Transverse colon (tissue), 4 donors: ENCODE measurements around the gene FAM131A. TPM values are rescaled to one million over a fixed set of nuclear protein-coding genes. Genes with fewer than 3 reads are reported as not detected.

ENCODE experiments used
- DNase-seq: peaks from one replicate; pipeline ENCODE4 v3.0.0-alpha.2; 2019
- H3K27ac ChIP-seq, 4 donors: fragments of 200-600 bp; sonication (generic); 2 replicates each; pipeline ENCODE4 v1.5.1; 2016 to 2018; ENCODE audit warnings: inconsistent platforms in 4 of 4
- H3K27me3 ChIP-seq: fragments of 200-600 bp; sonication (generic); 2 replicates; pipeline ENCODE4 v1.5.1; 2017; ENCODE audit warnings: inconsistent platforms
- H3K36me3 ChIP-seq, 4 donors: fragments of 200-600 bp; sonication (generic); 2 replicates each; pipeline ENCODE4 v1.5.1; 2017 to 2019; ENCODE audit warnings: inconsistent platforms in 4 of 4
- H3K4me1 ChIP-seq, 4 donors: fragments of 200-600 bp; sonication (generic); 2 replicates each; pipeline ENCODE4 v1.5.1; 2017 to 2020; ENCODE audit warnings: inconsistent platforms in 4 of 4
- H3K4me3 ChIP-seq, 4 donors: fragments of 200-600 bp; sonication (generic); 1 replicate in 1 of 4; 2 replicates in 3 of 4; pipeline versions ENCODE4 v1.5.1 to v1.6.1; 2017 to 2019; ENCODE audit warnings: inconsistent platforms in 4 of 4
- H3K9me3 ChIP-seq, 2 donors: fragments of 200-600 bp; sonication (generic); 2 replicates each; pipeline ENCODE4 v1.5.1; 2017 to 2019; ENCODE audit warnings: inconsistent platforms in 2 of 2
- EP300 ChIP-seq: sonication (generic); formaldehyde crosslinking; IDR thresholded peaks from one replicate; pipeline ENCODE4 v1.6.1; 2017; ENCODE audit warnings: antibody characterized with exemption, low read depth
- POLR2A ChIP-seq: fragments of 450-650 bp; IDR thresholded peaks from one replicate; pipeline ENCODE4 v1.6.1; 2016; ENCODE audit warnings: antibody characterized with exemption, mild to moderate bottlenecking, moderate library complexity
- POLR2AphosphoS5 ChIP-seq, 3 donors: sonication (generic); formaldehyde crosslinking; IDR thresholded peaks; one replicate each; pipeline ENCODE4 v1.6.1; 2016; ENCODE audit warnings: antibody characterized with exemption in 3 of 3
- WGBS, 2 donors: methylation state at CpG; one replicate each; pipeline ENCODE4 v1.1.5; 2018; ENCODE audit warnings: low coverage in 1 of 2; 5-methylcytosine and 5-hydroxymethylcytosine counted together
- in situ Hi-C, 4 donors: fragments of 200-750 bp; cut with MboI; loops; one replicate each; pipeline versions ENCODE4 v1.15.0 to v1.15.1; 2017; ENCODE audit warnings: low sequenced_read_pairs in 3 of 4, low pct_ligation_motif_present in 1 of 4, low pct_unique_long_range_greater_than_20kb in 1 of 4
- intact Hi-C: fragments of 100-400 bp; cut with DNase I; formaldehyde crosslinking; loops from one replicate; pipeline ENCODE4 v1.15.1; 2023; ENCODE audit warnings: low total_unique reads
- total RNA-seq, 4 donors: library from RNA; depleted of rRNA; stranded (reverse); fragments of >200 nt; gene quantifications; one replicate each; pipeline ENCODE4 v1.1.0, GENCODE V29; 2016
- TF ChIP-seq, protein P1 (sequence below), 5 experiments: fragments of 200-600 bp in 3 of 5; fragments of 450-650 bp in 2 of 5; sonication (generic) in 3 of 5; IDR thresholded peaks; 1 replicate in 2 of 5; 2 replicates in 3 of 5; pipeline ENCODE4 v1.5.1; 2016 to 2017; ENCODE audit warnings: antibody characterized with exemption in 5 of 5, inconsistent platforms in 3 of 5, mild to moderate bottlenecking in 2 of 5, moderate library complexity in 1 of 5

The FAM131A gene
- total RNA-seq, 4 donors from 2014 or later, result 18.5 to 41.1 (median 28.8) TPM

DNA sequence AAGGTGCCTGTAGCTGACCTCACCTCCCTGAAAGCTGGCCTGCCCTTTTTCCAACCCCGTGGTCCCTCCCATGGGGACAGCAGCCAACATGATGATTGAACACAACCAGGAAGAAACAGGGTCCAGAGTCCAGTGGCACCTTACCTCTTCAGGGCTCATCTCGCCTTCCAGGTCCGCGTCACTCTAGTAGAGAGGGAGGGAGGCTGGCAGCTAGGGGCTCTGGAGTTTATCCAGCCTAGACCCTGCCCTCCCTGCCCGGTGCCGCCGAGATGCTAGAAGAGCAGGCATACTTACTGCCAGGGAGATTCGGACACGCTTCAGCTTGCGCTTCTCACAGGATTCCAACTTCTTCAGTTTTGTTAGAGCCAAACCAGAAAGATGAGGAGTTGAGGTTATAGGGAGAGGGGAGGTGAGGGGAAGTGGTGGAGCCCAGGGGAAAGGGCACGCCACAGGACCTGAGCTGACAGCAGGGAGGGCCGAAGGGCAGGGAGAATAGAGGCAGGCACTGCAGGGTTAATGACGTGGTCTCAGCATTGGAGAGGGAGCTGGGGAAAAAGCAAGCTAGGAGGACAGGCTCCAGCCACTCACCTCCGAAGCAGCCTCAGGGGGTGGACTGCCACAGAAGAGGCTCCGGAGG lies 14.9 kb downstream of the FAM131A start:
- in situ Hi-C loops (loop anchor here in 1 of 4 donors (25.0 kb wide), 1 partner anchor 435 kb away; no protein-coding TSS in a partner anchor), intact Hi-C loops (loop anchor here (10.0 kb wide), 1 partner anchor 47 kb away; no protein-coding TSS in a partner anchor)
- H3K27ac ChIP-seq, result peak overlapping the region; percentile 65 to 82 (median 71)
- no peaks in the 10 kb centered on the region for H3K27me3 ChIP-seq
- peaks cover 0 to 2% (median 0%) of the 10 kb centered on the region in 4 donors for H3K36me3 ChIP-seq
- no peak overlapping the region for H3K4me3 ChIP-seq
- TF ChIP-seq POLR2AphosphoS5 (IDR thresholded peaks at IDR 0.05) (peak in 2 of 3 donors; percentile 72 to 84), POLR2A (peak; percentile 78)
- TF ChIP-seq, protein P1, sequence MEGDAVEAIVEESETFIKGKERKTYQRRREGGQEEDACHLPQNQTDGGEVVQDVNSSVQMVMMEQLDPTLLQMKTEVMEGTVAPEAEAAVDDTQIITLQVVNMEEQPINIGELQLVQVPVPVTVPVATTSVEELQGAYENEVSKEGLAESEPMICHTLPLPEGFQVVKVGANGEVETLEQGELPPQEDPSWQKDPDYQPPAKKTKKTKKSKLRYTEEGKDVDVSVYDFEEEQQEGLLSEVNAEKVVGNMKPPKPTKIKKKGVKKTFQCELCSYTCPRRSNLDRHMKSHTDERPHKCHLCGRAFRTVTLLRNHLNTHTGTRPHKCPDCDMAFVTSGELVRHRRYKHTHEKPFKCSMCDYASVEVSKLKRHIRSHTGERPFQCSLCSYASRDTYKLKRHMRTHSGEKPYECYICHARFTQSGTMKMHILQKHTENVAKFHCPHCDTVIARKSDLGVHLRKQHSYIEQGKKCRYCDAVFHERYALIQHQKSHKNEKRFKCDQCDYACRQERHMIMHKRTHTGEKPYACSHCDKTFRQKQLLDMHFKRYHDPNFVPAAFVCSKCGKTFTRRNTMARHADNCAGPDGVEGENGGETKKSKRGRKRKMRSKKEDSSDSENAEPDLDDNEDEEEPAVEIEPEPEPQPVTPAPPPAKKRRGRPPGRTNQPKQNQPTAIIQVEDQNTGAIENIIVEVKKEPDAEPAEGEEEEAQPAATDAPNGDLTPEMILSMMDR (IDR thresholded peaks at IDR 0.05), result no peak
- peak; percentile 90 for DNase-seq
- H3K9me3 ChIP-seq, result no peaks in the 10 kb centered on the region
- 58 to 59% methylated on average over 6 to 15 of the region's 15 CpGs for WGBS, 2 donors
- peaks cover 6 to 33% (median 18%) of the 10 kb centered on the region in 4 donors for H3K4me1 ChIP-seq

- no peak for DNase-seq
- Histone ChIP-seq H3K4me3 (no peak overlapping the region), H3K36me3 (peaks cover 0 to 7% (median 0%) of the 10 kb centered on the region in 4 donors), H3K9me3 (no peaks in the 10 kb centered on the region), H3K4me1 (peaks cover 6 to 33% (median 18%) of the 10 kb centered on the region in 4 donors), H3K27me3 (no peaks in the 10 kb centered on the region), H3K27ac (peak overlapping the region; percentile 65 to 82 (median 71))
- WGBS, 2 donors, result 79% methylated on average over 11 of the region's 11 CpGs; no CpG with 5 or more reads in 1 of the 2 donors
- intact Hi-C loops (loop anchor here (10.0 kb wide), 1 partner anchor 48 kb away; no protein-coding TSS in a partner anchor), in situ Hi-C loops (loop anchor here in 1 of 4 donors (25.0 kb wide), 1 partner anchor 434 kb away; no protein-coding TSS in a partner anchor)
- TF ChIP-seq POLR2AphosphoS5 (IDR thresholded peaks at IDR 0.05), result no peak
- TF ChIP-seq, protein P1 (IDR thresholded peaks at IDR 0.05), result no peak
- TF ChIP-seq EP300, result no peak
Observed at GRCh38 chr3:184352897-184353545, 15.6 kb downstream of the FAM131A start.

- Histone ChIP-seq H3K4me1 (peaks cover 6 to 33% (median 18%) of the 10 kb centered on the region in 4 donors), H3K4me3 (no peak overlapping the region), H3K27me3 (no peaks in the 10 kb centered on the region), H3K27ac (peak overlapping the region in 1 of 4 donors; percentile 69), H3K36me3 (peaks cover 0 to 7% (median 0%) of the 10 kb centered on the region in 4 donors), H3K9me3 (no peaks in the 10 kb centered on the region)
- no peak for TF ChIP-seq EP300
- no peak for TF ChIP-seq POLR2AphosphoS5 (IDR thresholded peaks at IDR 0.05)
- no peak for TF ChIP-seq POLR2A
- TF ChIP-seq, protein P1 (IDR thresholded peaks at IDR 0.05), result no peak
- in situ Hi-C loops (loop anchor here in 1 of 4 donors (25.0 kb wide), 1 partner anchor 434 kb away; no protein-coding TSS in a partner anchor), intact Hi-C loops (loop anchor here (10.0 kb wide), 1 partner anchor 49 kb away; no protein-coding TSS in a partner anchor)
- no peak for DNase-seq
- WGBS, 2 donors, result 95% methylated on average over 8 of the region's 11 CpGs; no CpG with 5 or more reads in 1 of the 2 donors
Observed at GRCh38 chr3:184353546-184353941, 16.1 kb downstream of the FAM131A start.
